Fibroblast of lung (primary cell): ENCODE results near the gene DCP1A. TPM values are rescaled to one million over a fixed set of nuclear protein-coding genes. Genes with fewer than 3 reads are reported as not detected.

ENCODE experiments used
- DNase-seq, 2 donors: peaks; one replicate each; pipeline versions ENCODE4 v3.0.0 to v3.0.0-alpha.2; 2010; ENCODE audit warnings: low read depth in 2 of 2
- H2AFZ ChIP-seq: 2 replicates; pipeline ENCODE4 v1.5.1; 2012; ENCODE audit warnings: low read length, control low read depth, inconsistent platforms
- H3K27ac ChIP-seq: 2 replicates; pipeline ENCODE4 v1.5.1; 2011; ENCODE audit warnings: low read length, control low read depth; ENCODE audit not compliant: insufficient read depth
- H3K27me3 ChIP-seq: 2 replicates; pipeline ENCODE4 v1.5.1; 2011; ENCODE audit warnings: mild to moderate bottlenecking, low read length; ENCODE audit not compliant: control insufficient read depth, insufficient read depth
- H3K36me3 ChIP-seq: 2 replicates; pipeline ENCODE4 v1.5.1; 2011; ENCODE audit warnings: low read length; ENCODE audit not compliant: control insufficient read depth, insufficient read depth
- H3K4me1 ChIP-seq: 2 replicates; pipeline ENCODE4 v1.5.1; 2011; ENCODE audit warnings: low read length; ENCODE audit not compliant: control insufficient read depth, insufficient read depth; ENCODE audit errors: extremely low read depth
- H3K4me2 ChIP-seq: 2 replicates; pipeline ENCODE4 v1.5.1; 2011; ENCODE audit warnings: low read length, control low read depth; ENCODE audit not compliant: insufficient read depth; ENCODE audit errors: extremely low read depth
- H3K4me3 ChIP-seq, 4 experiments: fragments of 200-600 bp in 1 of 4; sonication (generic) in 1 of 4; replicated peaks in 1 of 4; 2 replicates each; pipeline ENCODE4 v1.5.1; 2011 to 2016; ENCODE audit warnings: low read length in 4 of 4, low read depth in 3 of 4, mild to moderate bottlenecking in 3 of 4, control low read depth in 2 of 4, inconsistent platforms in 1 of 4, mixed read lengths in 1 of 4; ENCODE audit not compliant: insufficient read depth in 1 of 4; ENCODE audit errors: control extremely low read depth in 1 of 4
- H3K79me2 ChIP-seq: 2 replicates; pipeline ENCODE4 v1.5.1; 2012; ENCODE audit warnings: mild to moderate bottlenecking, low read length, inconsistent platforms; ENCODE audit not compliant: control insufficient read depth, insufficient read depth
- H3K9ac ChIP-seq: 2 replicates; pipeline ENCODE4 v1.5.1; 2011; ENCODE audit warnings: mild to moderate bottlenecking, low read length, control low read depth; ENCODE audit not compliant: insufficient read depth
- H3K9me3 ChIP-seq: 2 replicates; pipeline ENCODE4 v1.5.1; 2012; ENCODE audit warnings: low read depth, low read length; ENCODE audit not compliant: control insufficient read depth, insufficient read depth
- H4K20me1 ChIP-seq: 2 replicates; pipeline ENCODE4 v1.5.1; 2011; ENCODE audit warnings: low read length; ENCODE audit not compliant: control insufficient read depth, insufficient read depth; ENCODE audit errors: extremely low read depth
- EZH2 ChIP-seq: IDR thresholded peaks from 2 replicates; pipeline ENCODE4 v1.5.1; 2012; ENCODE audit warnings: low read length, control low read depth, mild to moderate bottlenecking; ENCODE audit errors: missing control alignments
- polyA minus RNA-seq: library from RNA; depleted of rRNA, polyadenylated mRNA; stranded (reverse); fragments of >200 nt; gene quantifications from 2 replicates; pipeline ENCODE4 v1.2.3, GENCODE V29; 2011; ENCODE audit warnings: low replicate concordance
- polyA plus RNA-seq, 2 donors: library from polyadenylated mRNA; depleted of rRNA in 1 of 2; stranded (reverse) in 1 of 2; unstranded in 1 of 2; fragments of >200 nt; gene quantifications; 2 replicates each; pipeline ENCODE4 v1.2.1, GENCODE V29; 2011 to 2012; ENCODE audit warnings: missing spikeins in 1 of 2
- total RNA-seq: library from RNA; depleted of rRNA; stranded (reverse); fragments of >200 nt; gene quantifications from 2 replicates; pipeline ENCODE4 v1.2.1, GENCODE V29; 2014
- TF ChIP-seq, protein P1 (sequence below), 2 donors: IDR thresholded peaks in 1 of 2; conservative IDR thresholded peaks in 1 of 2; 1 replicate in 1 of 2; 2 replicates in 1 of 2; pipeline ENCODE4 v1.5.1; 2011 to 2012; ENCODE audit warnings: low read length in 2 of 2, control low read depth in 1 of 2, inconsistent platforms in 1 of 2, low read depth in 1 of 2, mild to moderate bottlenecking in 1 of 2

Gene DCP1A
- 9.8 and 17.2 TPM in 2 replicates for total RNA-seq
- polyA plus RNA-seq: 21.8 and 24.2 TPM in 2 replicates
- polyA plus RNA-seq (2012): 8.9 and 9.8 TPM in 2 replicates
- 25.8 and 43.0 TPM in 2 replicates for polyA minus RNA-seq

DNA sequence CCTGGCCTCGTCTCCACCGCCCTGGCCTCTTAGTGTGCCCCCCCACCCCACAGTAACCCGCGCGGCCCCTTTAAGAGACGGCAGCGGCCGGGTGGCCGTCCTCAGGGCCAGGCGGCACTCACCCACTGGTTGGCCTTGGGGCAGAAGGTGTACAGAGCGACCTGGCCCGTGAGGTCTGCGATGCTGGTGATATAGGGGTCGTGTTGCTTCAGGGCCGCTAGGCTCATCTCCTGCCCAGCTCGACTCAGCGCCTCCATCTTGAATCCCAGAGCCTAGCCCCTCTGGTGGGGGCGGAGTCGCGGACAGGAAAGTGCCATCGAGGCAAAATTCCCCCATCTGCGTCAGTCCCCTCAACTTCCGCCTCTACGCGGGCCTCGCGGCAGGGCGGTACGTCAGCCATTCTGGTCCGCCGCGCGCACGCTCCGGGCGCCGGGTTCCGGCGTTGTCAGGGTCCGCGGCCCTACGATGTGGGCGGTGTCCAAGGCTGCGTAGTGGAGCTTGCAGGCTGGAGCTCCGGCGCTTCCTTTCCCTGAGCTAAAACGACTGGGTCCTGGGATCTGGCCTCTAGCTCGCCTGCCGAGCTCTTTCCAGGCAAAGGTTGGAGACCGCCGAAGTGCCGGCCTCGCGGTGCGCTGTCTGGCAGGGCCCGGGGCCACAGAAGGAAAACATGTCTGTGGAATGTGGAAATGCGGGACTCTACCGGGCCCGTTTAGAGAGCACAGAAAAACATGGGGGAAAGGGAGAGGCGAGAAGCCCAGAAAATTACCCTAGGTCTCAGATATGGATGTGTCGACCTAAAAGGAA lies at the start of gene DCP1A:
Gene DCP1A, minus strand, starts transcription at position 283 of the 804 bp plus-strand sequence. Its CDS starts 26 bp downstream, at position 257.
- peak; percentile 96 to 97 for DNase-seq
- Histone ChIP-seq H3K4me2 (peak within 1 kb of the TSS; percentile 79), H2AFZ (peak within 1 kb of the TSS; percentile 94), H4K20me1 (no peaks in the 10 kb centered on the region), H3K9ac (peak within 1 kb of the TSS; percentile 99), H3K79me2 (peaks cover 38% of the 10 kb centered on the region), H3K4me3 (peak within 1 kb of the TSS; percentile 59 to 96 (median 94)), H3K4me1 (no peaks in the 10 kb centered on the region), H3K36me3 (peaks cover 3% of the 10 kb centered on the region), H3K27ac (peak within 1 kb of the TSS; percentile 95), H3K27me3 (no peaks in the 10 kb centered on the region), H3K9me3 (no peaks in the 10 kb centered on the region)
- no peak for TF ChIP-seq EZH2
- TF ChIP-seq, protein P1, sequence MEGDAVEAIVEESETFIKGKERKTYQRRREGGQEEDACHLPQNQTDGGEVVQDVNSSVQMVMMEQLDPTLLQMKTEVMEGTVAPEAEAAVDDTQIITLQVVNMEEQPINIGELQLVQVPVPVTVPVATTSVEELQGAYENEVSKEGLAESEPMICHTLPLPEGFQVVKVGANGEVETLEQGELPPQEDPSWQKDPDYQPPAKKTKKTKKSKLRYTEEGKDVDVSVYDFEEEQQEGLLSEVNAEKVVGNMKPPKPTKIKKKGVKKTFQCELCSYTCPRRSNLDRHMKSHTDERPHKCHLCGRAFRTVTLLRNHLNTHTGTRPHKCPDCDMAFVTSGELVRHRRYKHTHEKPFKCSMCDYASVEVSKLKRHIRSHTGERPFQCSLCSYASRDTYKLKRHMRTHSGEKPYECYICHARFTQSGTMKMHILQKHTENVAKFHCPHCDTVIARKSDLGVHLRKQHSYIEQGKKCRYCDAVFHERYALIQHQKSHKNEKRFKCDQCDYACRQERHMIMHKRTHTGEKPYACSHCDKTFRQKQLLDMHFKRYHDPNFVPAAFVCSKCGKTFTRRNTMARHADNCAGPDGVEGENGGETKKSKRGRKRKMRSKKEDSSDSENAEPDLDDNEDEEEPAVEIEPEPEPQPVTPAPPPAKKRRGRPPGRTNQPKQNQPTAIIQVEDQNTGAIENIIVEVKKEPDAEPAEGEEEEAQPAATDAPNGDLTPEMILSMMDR (conservative IDR thresholded peaks at IDR 0.05 in 1 of 2, IDR thresholded peaks at IDR 0.05 in 1 of 2; ENCODE audit: low read depth in 1 of 2, low read length in 2 of 2): no peak

DNA sequence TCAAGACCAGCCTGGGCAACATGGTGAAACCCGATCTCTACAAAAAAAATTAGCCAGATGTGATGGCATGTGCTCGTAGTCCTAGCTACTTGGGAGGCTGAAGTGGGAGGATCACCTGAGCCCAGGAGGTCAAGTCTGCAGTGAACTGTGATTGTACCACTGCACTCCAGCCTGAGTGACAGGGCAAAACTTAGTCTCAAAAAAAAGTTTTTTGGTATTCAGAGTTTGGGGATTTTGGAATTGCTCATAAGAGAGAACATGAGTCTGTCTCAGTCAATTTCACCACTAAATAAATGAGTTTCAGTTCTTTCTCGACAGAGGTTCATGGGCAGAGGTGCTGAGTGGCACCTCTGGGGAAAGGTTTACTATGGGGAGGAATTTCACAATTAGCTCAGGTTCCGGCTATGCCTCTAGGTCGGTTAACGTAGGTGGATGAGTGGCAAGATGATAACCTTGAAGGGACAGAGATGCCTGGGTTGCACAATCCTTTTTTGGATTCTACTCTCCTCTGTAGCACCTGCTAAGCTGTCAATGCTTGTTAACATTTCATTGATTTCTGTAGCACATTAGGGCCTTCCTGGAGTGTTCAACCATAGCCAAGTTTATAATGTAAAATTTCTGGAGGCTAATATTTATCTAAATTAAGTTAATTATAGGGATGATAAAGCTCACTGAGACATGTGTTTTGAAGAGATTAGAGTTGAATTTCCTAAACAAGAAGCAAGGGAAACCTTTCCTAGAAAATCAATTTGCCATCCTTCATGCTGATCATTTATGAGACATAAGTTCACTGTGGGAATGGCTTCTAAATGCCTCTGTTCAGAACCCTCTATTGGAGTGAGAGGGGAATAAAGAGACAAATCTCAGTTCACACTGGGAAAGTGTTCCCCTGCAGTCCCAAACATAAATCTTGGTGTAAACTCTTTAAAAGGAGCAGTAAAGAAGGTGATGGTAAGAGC lies 37.4 kb upstream of the DCP1A start:
- Histone ChIP-seq H3K9ac (no peak overlapping the region), H3K9me3 (no peaks in the 10 kb centered on the region), H3K27me3 (no peaks in the 10 kb centered on the region), H3K27ac (no peak overlapping the region), H3K4me1 (no peaks in the 10 kb centered on the region), H2AFZ (no peak overlapping the region), H3K79me2 (no peaks in the 10 kb centered on the region), H3K4me3 (no peak overlapping the region), H3K36me3 (no peaks in the 10 kb centered on the region), H3K4me2 (no peak overlapping the region), H4K20me1 (no peaks in the 10 kb centered on the region)
- DNase-seq: no peak
- TF ChIP-seq EZH2: no peak
- TF ChIP-seq, protein P1 (conservative IDR thresholded peaks at IDR 0.05 in 1 of 2, IDR thresholded peaks at IDR 0.05 in 1 of 2; ENCODE audit: low read depth in 1 of 2, low read length in 2 of 2): no peak

DNA sequence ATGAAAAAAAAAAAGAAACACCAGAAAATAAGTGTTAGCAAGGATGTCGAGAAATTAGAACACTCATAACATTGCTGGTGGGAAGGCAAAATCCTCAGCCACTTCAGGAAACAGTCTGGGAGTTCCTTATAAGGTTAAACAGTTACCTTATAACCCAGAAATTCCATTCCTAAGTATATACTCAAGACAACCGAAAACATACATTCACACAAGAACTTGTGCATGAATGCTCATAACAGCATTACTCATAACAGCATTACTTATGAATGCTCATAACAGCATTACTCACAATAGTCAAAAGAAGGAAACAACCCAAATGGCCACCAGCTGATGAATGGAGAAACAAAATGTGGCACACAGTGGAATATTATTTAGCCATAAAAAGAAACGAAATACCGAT lies 34.8 kb upstream of the DCP1A start:
- TF ChIP-seq, protein P1 (conservative IDR thresholded peaks at IDR 0.05 in 1 of 2, IDR thresholded peaks at IDR 0.05 in 1 of 2; ENCODE audit: low read depth in 1 of 2, low read length in 2 of 2): no peak
- no peak for TF ChIP-seq EZH2
- H3K4me3 ChIP-seq: no peak overlapping the region

More for the DNA sequence above, 34.8 kb upstream of the DCP1A start:
- Histone ChIP-seq H3K4me1 (no peaks in the 10 kb centered on the region), H3K9ac (no peak overlapping the region), H3K9me3 (no peaks in the 10 kb centered on the region), H3K27me3 (no peaks in the 10 kb centered on the region), H3K27ac (no peak overlapping the region), H2AFZ (no peak overlapping the region), H3K79me2 (no peaks in the 10 kb centered on the region), H3K36me3 (no peaks in the 10 kb centered on the region), H4K20me1 (no peaks in the 10 kb centered on the region), H3K4me2 (no peak overlapping the region)
- peak; percentile 1 to 33 for DNase-seq
